Kidney glomerular epithelial cell (primary cell): ENCODE results near the gene PGD.

Experiments
- DNase-seq: peaks from one replicate; lab custom pipeline; 2025; lab: John Stamatoyannopoulos, UW

Gene PGD

DNA sequence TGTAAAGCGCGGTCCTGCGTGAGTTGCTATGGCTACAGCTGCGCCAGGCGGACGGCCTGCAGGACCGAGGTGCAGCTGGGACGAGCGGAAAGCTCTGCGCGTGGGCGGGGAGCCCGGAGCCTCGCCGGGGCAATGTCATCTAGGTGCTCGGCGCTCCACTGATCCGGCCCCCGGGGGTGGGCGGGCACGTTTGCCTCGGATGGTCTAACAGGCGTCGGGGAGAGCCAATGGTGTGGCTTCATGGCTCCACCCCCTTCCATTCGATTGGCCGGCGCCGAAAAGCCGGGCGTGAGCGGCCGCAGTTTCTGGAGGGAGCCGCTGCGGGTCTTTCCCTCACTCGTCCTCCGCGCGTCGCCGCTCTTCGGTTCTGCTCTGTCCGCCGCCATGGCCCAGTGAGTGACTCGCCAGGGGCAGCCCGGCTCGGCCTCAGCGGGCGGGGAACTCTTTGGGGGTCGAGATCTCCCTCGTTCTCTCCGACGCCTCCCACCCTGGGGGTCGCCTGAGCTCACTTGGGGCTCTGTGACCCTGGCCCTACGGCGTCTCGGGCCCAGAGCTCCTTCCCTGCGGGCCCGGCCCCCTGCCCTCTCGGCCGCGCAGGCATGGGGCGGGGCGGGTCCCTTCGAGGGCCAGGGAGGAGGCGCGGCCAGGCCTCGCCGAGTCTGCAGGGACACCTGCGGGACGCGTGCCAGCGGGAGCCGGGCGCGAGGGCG, at the start of gene PGD:
PGD (plus strand) TSS at position 331 of the 710 bp plus-strand sequence; CDS start at position 385, 54 bp downstream.
- peak; percentile 84 for DNase-seq

DNA sequence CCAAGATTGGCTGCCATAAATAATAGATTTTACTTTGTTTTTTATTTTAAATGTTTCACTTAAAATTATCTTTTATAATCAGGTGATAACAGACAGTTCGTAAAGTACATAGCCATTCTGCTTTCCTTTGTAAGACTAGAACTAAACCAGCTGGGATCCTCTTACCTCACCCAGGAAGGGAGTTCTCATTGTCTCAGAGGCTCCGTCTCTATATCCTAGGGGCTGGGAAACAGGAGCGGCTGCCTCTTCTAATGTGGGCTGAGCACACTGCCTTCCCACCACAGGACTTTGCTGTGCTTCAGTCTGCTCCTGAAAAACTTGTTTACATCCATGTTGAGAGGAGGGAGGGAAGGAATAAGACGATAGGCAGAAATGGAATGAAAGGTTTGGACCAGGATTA, 45.6 kb upstream of the PGD start:
- no peak for DNase-seq

DNA sequence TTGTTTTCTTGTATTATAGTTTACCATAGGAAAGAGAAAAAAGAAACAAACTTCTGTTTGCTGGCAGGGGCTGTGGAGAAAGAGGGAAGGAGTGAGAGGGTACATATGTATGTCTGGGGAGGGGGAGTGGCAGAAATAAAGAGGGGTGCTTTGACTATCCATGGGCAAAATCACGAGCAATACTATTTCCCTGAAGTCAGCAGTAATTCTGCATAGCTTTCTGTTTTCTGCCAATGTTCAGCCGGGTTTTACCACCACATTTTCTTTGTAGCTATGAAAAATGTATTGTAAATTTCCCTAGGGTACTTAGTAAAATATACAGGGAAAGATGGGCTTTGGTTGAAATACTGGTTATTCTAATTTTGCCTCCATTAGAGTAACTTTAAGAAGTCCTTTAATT, 45.2 kb upstream of the PGD start:
- DNase-seq = no peak

DNA sequence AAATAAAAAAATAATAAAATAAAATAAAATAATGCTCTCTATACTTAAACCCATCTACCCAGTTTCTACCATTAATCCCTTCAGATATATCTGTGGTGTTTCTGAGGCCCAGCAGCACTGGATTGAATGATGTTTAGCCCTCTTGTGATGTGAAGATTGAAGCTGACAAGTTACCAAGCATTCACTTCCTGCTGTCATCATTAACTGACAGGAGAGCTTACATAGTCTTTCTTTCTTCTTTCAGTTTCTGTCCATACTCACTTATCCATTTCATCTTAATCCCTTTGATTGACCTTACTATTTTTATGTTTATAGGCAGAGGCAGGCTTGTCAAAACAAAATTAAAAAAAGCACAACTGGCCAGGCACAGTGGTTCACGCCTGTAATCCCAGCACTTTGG, 38.8 kb upstream of the PGD start:
- DNase-seq = no peak

DNA sequence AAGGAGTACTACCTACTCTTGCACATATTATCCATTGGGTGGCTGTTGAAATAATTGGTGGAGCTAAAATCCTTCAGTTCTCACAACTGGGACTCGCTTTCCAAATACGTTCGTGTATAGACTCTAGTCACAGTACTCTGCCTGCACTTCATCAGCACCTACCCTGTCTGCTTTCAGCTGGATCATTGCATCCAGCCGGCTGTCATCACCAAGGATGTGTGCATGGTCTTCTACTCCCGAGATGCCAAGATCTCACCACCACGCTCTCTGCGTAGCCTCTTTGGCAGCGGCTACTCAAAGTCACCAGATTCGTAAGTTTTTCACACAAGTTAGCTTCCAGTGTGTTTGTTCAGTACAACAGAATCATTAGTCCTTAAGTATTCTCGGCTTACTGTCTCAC, 37.3 kb upstream of the PGD start:
- no peak for DNase-seq

DNA sequence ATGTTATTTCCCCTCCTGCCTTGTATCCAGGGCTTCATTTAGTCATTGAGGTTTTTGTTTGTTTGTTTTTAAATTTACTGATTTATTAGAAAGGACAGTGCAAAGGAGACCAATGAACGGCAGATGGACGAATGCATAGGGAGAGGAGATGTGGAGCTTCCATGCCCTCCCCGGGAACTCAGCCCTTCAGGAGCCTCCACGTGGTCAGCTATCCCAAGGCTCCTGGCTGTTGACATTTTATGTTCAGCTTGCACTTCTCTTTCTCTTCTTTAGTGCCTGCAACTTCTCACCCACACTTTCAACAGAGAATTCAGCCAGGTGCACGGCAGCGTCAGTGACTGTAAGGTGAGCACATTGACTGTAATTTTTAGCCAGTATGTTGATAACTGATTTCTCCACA, 30.7 kb upstream of the PGD start:
- no peak for DNase-seq

DNA sequence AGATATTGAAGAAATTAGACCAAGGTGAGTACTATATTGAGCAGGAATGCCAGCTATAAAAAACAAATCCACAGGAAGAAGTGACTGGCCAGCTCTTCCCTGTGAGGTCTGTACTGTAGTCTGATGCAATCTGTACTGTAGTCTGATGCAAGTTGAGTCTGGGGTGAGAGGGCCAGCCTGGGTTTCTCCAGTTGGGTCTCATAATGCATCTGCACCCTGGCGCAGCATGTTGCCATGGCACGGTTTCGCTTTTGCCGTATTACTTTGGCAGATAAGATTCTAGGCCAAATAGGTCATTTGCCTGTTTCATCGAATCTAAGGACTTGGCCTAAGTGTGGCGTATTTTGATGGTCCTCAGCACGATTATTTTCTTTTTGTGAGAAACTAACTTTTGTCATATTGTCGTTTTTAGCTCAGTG, 24.4 kb upstream of the PGD start:
- no peak for DNase-seq

DNA sequence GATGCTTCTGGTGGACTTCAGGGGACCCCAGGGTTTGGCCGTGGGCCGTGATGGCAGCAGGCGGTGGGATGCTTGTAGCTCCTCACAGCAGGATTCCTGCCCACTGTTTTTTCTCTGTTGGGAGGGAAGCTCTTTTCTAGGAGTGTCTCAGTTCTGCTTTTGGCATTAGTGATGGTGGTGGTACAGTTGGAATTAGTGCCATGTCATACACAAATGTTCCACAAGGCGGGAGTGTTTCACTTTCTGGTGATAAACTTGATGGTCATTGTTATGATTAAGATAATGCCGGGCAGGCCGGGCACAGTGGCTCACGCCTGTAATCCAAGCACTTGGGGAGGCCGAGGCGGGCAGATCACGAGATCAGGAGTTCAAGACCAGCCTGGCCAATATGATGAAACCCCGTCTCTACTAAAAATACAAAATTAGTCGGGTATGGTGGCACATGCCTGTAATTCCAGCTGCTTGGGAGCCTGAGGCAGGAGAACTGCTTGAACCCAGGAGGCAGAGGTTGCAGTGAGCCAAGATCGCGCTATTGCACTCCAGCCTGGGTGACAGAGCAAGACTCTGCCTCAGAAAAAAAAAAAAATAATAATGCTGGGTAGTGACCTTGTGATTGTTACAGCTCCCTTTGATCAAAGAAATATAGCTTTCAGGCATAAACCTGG, 21.4 kb upstream of the PGD start:
- DNase-seq = peak; percentile 48

DNA sequence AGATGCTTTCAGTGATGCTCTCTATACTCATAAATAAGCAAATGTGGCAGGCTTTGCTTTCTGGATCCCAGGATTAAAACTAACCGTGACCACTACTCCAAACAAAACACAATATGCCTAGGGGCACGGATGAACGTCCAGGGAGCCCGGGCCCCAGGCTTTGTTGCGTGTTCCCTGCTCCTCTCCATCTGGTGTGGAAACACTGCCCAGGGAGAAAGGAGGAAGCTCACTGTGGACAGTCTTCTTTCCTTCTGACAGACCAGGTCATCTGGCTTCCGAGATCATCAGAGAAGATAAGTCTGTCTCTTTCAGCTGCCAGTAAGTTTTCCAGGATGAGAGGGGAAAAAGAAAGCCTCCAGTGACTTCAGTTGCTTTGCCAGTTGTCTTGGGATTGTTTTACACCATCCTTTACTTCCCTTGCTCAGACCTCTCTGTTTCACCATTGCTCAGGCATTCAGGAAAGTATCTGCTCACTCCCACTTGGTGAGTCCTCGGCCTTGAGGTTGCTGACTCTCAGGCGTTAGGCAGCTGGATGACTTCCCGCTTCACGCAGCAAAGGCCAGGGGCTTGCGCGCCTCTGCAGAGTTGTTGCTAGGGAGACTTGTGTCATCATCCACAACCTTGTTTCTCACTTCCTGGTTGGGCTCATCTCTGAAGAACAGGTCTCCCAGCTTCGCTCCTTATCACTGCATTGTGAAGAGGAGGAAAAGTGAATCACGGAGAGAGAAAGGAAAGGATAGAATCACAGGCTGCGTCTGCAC, 20.6 kb upstream of the PGD start:
- no peak for DNase-seq

DNA sequence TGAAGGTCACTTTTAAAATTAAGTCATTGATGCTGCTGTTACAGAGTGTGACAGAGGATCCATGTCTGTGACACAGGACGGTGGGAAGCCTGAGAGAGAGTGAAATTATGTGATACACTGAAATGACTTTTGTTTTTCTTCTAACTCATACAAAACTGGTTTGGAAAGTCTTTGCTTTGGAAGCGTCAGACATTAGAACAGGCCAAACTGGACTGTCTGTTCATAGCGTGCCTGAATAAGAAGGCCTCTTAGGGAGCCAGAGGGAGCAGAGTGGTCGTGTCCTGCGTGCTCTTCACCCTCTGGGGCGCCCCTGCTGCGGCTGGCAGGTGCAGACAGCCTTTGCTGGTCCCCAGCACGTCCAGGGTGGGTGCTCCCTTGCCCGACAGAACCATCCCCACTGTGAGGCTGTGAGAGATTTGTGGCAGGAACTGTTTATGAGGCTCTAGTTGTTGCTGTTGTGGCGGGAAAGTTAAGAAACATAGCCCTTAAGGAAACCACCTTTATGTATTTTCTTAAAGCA, 19.7 kb upstream of the PGD start:
- DNase-seq = no peak

DNA sequence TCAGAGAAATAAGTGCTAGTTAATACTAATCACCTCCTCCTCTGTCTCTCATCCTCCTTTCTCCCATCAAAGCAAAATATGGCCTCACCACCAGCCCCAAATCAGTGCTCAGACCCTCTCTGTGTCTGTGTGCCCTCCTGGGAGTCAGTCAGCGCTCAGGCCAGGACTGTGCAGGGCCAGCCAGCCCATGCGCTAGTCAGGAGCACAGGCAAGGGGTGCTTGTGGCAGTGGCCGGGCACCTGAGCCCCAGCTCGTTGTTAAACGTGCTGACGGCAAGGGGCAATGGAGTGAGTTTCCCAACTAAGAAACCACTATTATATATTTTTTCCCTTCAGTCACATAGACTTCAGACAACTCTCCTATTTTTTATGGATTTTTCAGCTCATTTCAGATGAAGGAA, 19.2 kb upstream of the PGD start:
- DNase-seq = no peak

DNA sequence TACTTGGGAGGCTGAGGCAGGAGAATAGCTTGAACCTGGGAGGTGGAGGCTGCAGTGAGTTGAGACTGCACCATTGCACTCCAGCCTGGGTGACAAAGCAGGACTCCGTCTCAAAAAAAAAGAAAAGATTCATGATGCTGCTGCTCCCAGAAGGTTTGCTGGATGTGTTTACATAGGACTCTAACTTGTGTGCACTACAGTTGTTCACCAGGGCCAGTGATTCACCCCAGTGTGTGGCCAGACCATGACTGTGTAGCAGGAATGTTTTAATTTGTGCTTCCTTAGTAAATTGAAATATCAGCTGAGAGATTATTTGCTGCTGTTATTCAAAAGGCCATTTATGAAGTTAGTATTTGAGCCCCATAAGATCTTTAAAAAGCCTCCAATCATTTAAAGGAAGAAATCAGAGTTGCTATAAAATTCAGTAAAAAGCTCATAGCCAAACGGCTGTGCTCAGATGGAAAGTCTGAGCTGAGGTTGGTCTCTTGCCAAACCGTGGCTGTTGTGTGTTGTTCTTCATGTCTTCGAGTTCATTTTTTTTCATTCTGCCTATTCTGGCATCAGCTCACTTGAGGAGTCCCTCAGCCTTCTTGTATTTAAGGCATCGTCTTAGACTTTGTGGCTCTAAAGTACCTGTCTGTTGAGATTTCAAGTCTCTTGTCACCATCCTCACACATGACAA, 18.1 kb upstream of the PGD start:
- peak; percentile 23 for DNase-seq

DNA sequence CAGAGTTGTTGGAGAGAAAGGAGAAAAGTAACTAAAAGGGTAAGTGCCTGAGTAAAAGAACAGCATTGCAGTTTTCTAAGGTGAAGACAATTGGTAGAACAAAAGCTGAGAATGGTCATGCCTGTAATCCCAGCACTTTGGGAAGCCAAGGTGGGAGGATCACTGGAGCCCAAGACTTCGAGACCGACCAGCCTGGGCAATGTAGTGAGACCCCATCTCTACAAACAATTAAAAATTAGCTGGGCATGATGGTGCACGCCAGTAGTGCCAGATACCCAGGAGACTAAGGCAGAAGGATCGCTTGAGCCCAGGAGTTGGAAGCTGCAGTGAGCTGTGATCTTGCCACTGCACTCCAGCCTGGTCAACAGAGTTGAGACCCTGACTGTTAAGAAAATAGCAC, 15.2 kb upstream of the PGD start:
- DNase-seq = no peak

DNA sequence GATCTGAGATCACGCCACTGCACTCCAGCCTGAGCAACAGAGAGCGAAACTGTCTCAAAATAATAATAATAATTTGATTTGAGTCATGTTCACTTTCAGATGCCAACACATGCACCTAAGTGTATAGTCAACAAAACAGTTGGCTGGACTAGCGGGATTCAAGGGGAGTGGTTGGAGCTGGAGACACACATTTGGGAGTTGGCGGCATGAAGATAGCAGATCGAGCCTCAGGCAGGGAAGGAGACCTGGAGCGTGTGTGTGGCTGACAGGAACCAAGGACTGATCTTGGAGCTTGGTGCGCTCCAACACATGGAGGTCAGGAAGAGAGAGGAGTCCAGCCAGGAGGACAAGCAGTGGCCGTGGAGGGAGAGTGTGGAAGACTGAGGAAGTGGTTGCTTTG, 14.6 kb upstream of the PGD start:
- no peak for DNase-seq

DNA sequence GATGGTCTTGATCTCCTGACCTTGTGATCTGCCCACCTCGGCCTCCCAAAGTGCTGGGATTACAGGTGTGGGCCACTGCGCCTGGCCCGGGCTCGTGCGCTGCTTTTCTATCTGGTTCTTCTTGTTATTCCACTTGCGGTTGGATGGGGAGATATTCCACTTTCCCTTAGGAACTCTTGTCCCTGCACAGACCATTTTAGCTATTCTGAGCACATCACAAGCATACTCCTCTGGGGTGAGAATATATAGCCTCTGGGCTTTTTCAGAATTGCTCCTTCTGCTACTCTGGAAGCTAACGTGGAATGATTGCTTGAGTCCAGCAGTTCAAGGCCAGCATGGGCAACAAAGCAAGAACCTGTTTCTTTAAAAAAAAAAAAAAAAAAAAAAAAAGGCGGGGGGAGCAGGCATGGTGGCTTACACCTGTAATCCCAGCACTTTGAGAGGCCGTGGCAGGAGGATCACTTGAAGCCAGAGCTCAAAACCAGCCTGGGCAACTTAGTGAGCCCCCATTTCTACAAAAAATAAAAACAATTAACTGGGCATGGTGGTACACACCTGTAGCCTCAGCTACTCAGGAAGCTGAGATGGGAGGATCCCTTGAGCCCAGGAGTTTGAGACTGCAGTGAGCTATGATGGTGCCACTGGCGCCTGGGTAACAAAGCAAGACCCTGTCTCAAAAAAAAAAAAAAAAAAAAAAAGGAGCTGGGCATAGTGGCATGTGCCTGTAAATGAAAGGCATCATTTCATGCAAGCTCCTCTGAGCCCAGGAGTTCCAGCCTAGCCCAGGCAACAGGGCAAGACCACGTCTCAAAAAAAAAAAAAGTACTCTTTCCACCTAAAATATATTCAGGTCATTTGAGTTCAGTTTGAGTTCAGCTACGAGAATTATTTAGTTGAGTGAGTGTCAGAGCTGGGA, 11.8 kb upstream of the PGD start:
- no peak for DNase-seq

DNA sequence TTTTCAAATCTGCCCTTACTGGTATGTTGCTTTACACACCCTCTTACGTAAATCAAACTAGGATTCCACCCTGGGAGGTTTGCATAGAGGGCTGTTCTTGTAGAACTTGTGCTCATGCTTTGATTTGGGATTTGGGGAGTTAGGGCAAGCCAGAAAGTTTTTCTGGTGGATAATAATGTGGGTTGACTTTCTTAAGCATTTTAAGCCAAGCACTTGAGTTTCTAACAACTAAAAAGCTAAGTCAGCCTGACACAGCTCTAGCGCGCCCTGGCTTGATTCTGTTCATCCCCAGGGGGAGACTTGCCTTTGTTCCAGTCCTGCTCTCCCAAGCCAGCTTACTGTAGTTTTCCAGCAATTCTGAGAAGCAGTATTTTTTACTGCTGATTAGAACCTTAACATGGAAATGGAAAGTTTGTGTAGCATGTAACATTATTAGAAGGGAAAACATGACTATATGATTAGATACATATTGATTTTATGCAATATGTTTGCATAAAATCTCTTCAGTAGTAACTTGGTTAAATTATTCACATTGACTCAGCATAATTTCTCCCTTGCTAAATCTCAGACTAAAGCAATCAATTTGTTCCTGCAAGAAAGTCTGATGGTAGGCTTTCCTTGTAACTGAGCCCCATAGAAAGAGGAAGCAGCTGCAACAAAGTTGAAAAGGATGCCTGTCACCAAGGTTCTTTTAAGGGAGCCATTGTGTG, 11.0 kb upstream of the PGD start:
- no peak for DNase-seq

DNA sequence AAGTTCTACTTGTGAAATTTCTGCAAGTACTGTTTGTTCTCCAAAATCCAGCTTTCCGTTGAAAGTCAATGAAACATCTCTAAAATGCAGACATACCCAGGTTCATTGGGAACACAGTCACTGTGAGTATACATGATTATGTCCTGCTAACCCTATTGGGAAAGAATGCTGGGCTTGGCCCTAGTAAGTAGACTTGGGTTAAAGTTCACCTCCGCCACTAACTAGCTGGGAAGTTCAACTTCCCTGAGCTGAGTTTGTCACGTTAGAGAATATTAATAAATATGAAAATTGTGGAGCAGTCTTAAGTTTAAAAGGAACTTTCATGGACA, 10.5 kb upstream of the PGD start:
- no peak for DNase-seq

DNA sequence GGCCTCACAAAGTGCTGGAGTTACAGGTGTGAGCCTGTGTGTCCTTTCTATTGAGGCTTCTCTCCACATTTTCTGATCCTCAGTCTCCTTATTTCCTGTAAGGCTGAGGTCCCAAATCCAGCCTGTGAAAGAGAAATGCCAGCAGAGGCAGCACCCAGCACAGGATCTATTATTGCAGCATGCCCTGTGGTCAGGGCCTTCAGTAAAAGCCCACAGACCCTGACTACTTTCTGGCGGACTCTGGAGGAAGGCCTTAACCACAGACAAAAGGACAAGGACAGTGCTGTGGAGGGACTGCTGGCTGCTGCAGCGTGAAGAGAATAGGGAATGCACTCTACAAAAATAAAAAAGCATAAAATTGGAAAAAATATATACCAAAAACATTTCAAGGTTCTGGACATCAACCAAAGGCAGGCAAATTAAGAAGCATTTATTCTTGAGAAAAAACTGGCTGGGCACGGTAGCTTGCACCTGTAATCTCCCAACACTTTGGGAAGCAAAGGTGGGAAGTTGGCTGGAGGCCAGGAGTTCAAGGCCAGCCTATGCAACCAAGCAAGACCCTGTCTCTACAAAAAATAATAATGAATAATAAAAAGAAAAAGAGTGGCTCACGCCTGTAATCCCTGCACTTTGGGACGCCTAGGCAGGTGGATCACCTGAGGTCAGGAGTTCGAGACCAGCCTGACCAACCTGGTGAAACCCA, 9.4 kb upstream of the PGD start:
- no peak for DNase-seq

DNA sequence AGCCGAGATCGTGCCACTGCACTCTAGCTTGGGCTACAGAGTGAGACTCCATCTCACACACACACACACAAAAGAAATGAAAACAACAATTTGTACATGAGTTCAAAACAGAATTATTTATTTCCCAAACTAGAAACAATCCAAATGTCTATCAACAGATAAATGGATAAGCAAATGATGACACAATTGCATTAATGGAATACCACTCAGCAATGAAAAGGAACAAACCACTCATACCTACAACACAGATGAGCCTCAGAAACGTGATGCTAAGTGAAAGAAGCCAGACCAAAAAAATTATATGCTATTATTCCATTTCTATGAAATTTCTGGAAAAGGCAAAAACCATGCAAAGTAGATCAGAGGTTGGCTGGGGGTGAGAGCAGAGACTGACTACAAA, 2.0 kb upstream of the PGD start:
- no peak for DNase-seq

DNA sequence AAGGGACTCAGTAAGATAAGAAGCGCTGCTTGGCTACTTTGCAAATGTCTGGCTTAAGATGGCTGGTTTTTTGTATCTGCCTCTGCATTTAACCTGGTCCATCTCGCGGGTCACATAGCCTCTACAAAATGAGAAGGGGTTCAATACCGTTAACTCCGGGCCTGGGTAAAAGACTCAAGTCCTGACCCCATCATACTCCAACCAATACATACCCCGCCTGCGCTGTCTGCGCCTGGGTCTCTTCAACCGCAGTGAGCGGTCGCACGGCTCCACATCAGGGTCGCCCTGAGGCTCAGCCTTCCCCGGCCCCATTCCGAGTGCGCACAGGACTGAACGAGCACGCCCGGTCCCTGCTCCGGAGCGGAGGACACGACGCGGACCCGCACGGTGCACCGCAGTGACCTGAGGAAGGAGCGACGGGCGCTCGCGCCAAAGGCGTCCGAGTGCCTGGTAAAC, 558 bp upstream of the PGD start:
- DNase-seq = no peak
